ELR (cell line): Measurements from ENCODE around the gene TOPORS.
"Not testable (repeated sequence)": the region's sequence is repeated elsewhere in the genome, so short reads cannot be mapped to it uniquely, and the experiment has no call there.

Experiments used
- DNase-seq: peaks from one replicate; pipeline ENCODE4 v3.0.0-alpha.2; 2015; ENCODE audit warnings: low read depth

Gene TOPORS

GRCh38 chr9:32552172-32552872 is at the start of gene TOPORS, which contains the start of gene SMIM27:
Gene TOPORS (minus strand): TSS chr9:32552586. CDS start chr9:32552436, 150 bp downstream.
Gene SMIM27 (plus strand): TSS chr9:32552327. CDS start chr9:32552435, 108 bp downstream.
- peak; percentile 94 for DNase-seq

- DNase-seq = not testable (repeated sequence)
Observed at GRCh38 chr9:32599021-32599420, 46.6 kb upstream of the TOPORS start.

GRCh38 chr9:32596936-32597335 is 44.5 kb upstream of the TOPORS start:
- DNase-seq = no peak

GRCh38 chr9:32596096-32596865 is 43.9 kb upstream of the TOPORS start:
- DNase-seq = no peak

- peak; percentile 58 for DNase-seq
Observed at GRCh38 chr9:32590898-32591297, 38.5 kb upstream of the TOPORS start.

GRCh38 chr9:32590476-32590875 is 38.1 kb upstream of the TOPORS start:
- no peak for DNase-seq

- peak; percentile 61 for DNase-seq
Observed at GRCh38 chr9:32589083-32589723, 36.8 kb upstream of the TOPORS start.

GRCh38 chr9:32587901-32588300 is 35.5 kb upstream of the TOPORS start:
- peak; percentile 31 for DNase-seq

- no peak for DNase-seq
Observed at GRCh38 chr9:32584784-32585183, 32.4 kb upstream of the TOPORS start.

GRCh38 chr9:32581512-32582143 is 29.2 kb upstream of the TOPORS start:
- peak; percentile 71 for DNase-seq

- no peak for DNase-seq
Observed at GRCh38 chr9:32580631-32581300, 28.4 kb upstream of the TOPORS start.

GRCh38 chr9:32579706-32580331 is 27.4 kb upstream of the TOPORS start:
- peak; percentile 71 for DNase-seq

GRCh38 chr9:32578976-32579375 is 26.6 kb upstream of the TOPORS start:
- DNase-seq = no peak

GRCh38 chr9:32577316-32577715 is 24.9 kb upstream of the TOPORS start:
- DNase-seq = no peak

GRCh38 chr9:32574858-32575257 is 22.5 kb upstream of the TOPORS start:
- DNase-seq = no peak

- no peak for DNase-seq
Observed at GRCh38 chr9:32573821-32574220, 21.4 kb upstream of the TOPORS start.

- peak; percentile 94 for DNase-seq
Observed at GRCh38 chr9:32572900-32573523, 20.6 kb upstream of the TOPORS start, which contains the start of gene NDUFB6. Gene NDUFB6 (minus strand): TSS chr9:32573159. CDS start chr9:32573060, 99 bp downstream.

- peak; percentile 91 for DNase-seq
Observed at GRCh38 chr9:32571969-32572899, 19.8 kb upstream of the TOPORS start.

GRCh38 chr9:32570262-32570661 is 17.9 kb upstream of the TOPORS start:
- no peak for DNase-seq

- DNase-seq = no peak
Observed at GRCh38 chr9:32566770-32567169, 14.4 kb upstream of the TOPORS start.
